Bronchial epithelial cell (primary cell): ENCODE data around the gene TCF3. TPM values are rescaled to one million over a fixed set of nuclear protein-coding genes. Genes with fewer than 3 reads are reported as not detected.

Source experiments
- DNase-seq: peaks from one replicate; pipeline ENCODE4 v3.0.0-alpha.2; 2010; ENCODE audit warnings: low read depth
- FAIRE-seq: peaks from 2 replicates; lab custom pipeline; 2011; peaks lifted over from hg19 to GRCh38; lab: Jason Lieb, UNC
- H3K27me3 ChIP-seq: 2 replicates; pipeline ENCODE4 v1.5.1; 2011; ENCODE audit warnings: low read length; ENCODE audit not compliant: control insufficient read depth, insufficient read depth
- H3K36me3 ChIP-seq: 2 replicates; pipeline ENCODE4 v1.5.1; 2011; ENCODE audit warnings: low read length; ENCODE audit not compliant: control insufficient read depth, insufficient read depth
- H3K4me3 ChIP-seq: 2 replicates; pipeline ENCODE4 v1.5.1; 2011; ENCODE audit warnings: mild to moderate bottlenecking, low read depth, low read length, control low read depth
- CTCF ChIP-seq: IDR thresholded peaks from 2 replicates; pipeline ENCODE4 v1.5.1; 2011; ENCODE audit warnings: mild to moderate bottlenecking, moderate library complexity, low read length, control low read depth, inconsistent platforms; ENCODE audit not compliant: insufficient read depth, severe bottlenecking
- total RNA-seq: library from RNA; depleted of rRNA; stranded (reverse); fragments of >200 nt; gene quantifications from 2 replicates; pipeline ENCODE4 v1.2.1, GENCODE V29; 2014

TCF3 gene
- total RNA-seq, 1 donor from 2014 or later: 68.2 TPM

DNA sequence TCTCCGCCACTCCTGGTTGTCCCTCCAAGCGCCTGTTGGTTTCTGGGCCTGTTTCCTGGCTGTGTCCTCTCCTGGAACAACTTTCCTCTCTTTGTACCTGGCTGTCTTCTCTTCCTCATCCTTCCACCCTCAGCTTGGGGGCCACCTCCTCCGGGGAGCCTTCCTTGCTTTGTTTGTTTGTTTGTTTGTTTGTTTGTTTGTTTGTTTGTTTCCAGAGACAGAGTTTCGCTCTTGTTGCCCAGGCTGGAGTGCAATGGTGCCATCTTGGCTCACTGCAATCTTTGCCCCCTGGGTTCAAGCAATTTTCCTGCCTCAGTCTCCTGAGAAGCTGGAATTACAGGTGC lies 6.6 kb upstream of the TCF3 start:
- no peak for DNase-seq
- Histone ChIP-seq H3K27me3 (no peaks in the 10 kb centered on the region), H3K36me3 (no peaks in the 10 kb centered on the region), H3K4me3 (no peak overlapping the region)
- no peak for FAIRE-seq
- no peak for TF ChIP-seq CTCF

- FAIRE-seq (no peak), DNase-seq (no peak)
- no peaks in the 10 kb centered on the region for H3K36me3 ChIP-seq
- TF ChIP-seq CTCF: no peak
- no peak overlapping the region for H3K4me3 ChIP-seq
- H3K27me3 ChIP-seq: no peaks in the 10 kb centered on the region
Observed at GRCh38 chr19:1658150-1659083, 6.0 kb upstream of the TCF3 start.

DNA sequence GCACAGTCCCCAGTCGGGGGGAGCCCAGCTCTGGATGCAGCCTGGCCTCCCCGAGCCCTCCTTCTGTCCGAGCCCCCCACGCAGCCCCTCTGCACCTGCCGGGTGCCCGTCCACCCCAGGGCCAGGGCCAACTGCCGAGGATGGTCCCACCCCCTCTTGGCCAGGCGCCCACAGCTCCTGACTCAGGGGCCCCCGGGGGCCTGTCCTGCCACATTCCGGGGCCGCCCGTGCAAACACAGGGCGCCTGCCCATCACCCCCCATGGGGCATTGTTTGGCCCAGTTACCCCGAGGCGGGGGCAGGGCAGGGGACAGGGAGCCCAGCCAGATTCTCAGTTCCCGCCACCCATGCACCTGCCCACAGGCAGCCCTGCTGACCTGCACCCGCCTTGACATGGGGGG lies 5.3 kb upstream of the TCF3 start:
- TF ChIP-seq CTCF: no peak
- FAIRE-seq (no peak), DNase-seq (peak; percentile 22)
- Histone ChIP-seq H3K27me3 (no peaks in the 10 kb centered on the region), H3K36me3 (no peaks in the 10 kb centered on the region), H3K4me3 (no peak overlapping the region)

DNA sequence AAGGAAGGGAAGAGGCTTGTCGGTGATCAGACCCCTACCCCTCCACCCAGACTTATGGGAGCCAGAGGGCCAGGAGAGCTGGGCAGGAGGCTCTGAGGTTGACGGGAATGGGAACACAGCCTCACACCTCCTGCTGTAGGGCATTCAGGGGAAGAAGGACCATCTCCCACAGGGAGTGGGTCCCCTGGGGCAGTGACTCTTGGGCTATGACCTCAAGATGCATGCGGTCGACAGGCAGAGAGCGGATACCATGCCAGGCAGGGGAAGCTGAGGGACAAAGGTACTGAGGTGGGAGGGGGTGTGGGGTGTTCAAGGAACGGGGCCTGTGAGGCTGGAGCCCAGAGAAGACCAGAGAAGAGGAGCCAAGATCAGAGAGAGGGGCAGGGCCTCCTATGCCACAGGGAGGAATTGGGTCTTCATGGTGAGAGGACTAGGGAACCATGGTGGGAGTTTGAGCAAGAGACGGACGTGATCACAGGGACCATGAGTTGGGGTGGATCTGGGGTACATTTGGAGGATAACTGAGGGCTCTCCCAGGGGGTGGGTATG lies 4.6 kb upstream of the TCF3 start:
- no peak for FAIRE-seq

GRCh38 chr19:1655987-1656608 lies 3.7 kb upstream of the TCF3 start:
- FAIRE-seq: no peak
- no peaks in the 10 kb centered on the region for H3K36me3 ChIP-seq
- no peak for DNase-seq
- no peaks in the 10 kb centered on the region for H3K27me3 ChIP-seq
- TF ChIP-seq CTCF: no peak
- no peak overlapping the region for H3K4me3 ChIP-seq

More for the DNA sequence above, 4.6 kb upstream of the TCF3 start:
- no peak for TF ChIP-seq CTCF
- H3K4me3 ChIP-seq: no peak overlapping the region
- H3K36me3 ChIP-seq: no peaks in the 10 kb centered on the region
- DNase-seq: no peak
- H3K27me3 ChIP-seq: no peaks in the 10 kb centered on the region
